ENCODE data around the gene FHIT.

The FHIT gene

GRCh38 chr3:60291115-60291514 is 960.1 kb downstream of the FHIT start:
- Histone ChIP-seq H3K9ac (ENCODE audit: low read length) (no peak overlapping the region), H3K9me3 (ENCODE audit: low read length) (no peaks in the 10 kb centered on the region), H3K4me1 (ENCODE audit: insufficient read depth, low read length) (no peaks in the 10 kb centered on the region), H3K4me3 (ENCODE audit: low read depth in 1 of 2, low read length in 2 of 2) (no peak overlapping the region), H3K36me3 (ENCODE audit: insufficient read depth, low read length) (no peaks in the 10 kb centered on the region), H3K27ac (ENCODE audit: low read depth, low read length) (no peak overlapping the region), H3K27me3 (ENCODE audit: control insufficient read depth in 1 of 2, insufficient read depth in 2 of 2, low read length in 2 of 2) (no peaks in the 10 kb centered on the region)

DNA sequence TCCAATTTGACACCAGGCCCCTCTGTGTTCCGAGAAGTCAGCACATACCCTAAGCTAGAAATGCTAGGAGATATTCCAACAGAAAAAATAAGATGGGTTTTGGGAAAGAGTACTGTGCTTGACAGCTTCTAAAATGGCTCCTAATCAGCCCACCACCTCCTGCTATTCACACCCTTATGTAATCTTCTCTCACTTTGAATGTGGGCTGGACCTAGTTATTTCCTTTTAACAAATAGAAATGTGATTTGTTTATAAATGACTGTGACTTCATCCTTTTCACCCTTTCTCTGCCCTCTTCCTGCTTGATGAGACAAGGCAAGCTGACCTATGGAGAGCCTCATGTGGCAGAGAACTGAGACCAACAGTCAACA is 961.1 kb downstream of the FHIT start:
- Histone ChIP-seq H3K27me3 (ENCODE audit: control insufficient read depth in 1 of 2, insufficient read depth in 2 of 2, low read length in 2 of 2) (no peaks in the 10 kb centered on the region), H3K4me1 (ENCODE audit: insufficient read depth, low read length) (no peaks in the 10 kb centered on the region), H3K27ac (ENCODE audit: low read depth, low read length) (no peak overlapping the region), H3K36me3 (ENCODE audit: insufficient read depth, low read length) (no peaks in the 10 kb centered on the region), H3K9ac (ENCODE audit: low read length) (no peak overlapping the region), H3K9me3 (ENCODE audit: low read length) (no peaks in the 10 kb centered on the region), H3K4me3 (ENCODE audit: low read depth in 1 of 2, low read length in 2 of 2) (no peak overlapping the region)

- Histone ChIP-seq H3K27ac (ENCODE audit: low read depth, low read length) (no peak overlapping the region), H3K36me3 (ENCODE audit: insufficient read depth, low read length) (no peaks in the 10 kb centered on the region), H3K4me1 (ENCODE audit: insufficient read depth, low read length) (no peaks in the 10 kb centered on the region), H3K27me3 (ENCODE audit: control insufficient read depth in 1 of 2, insufficient read depth in 2 of 2, low read length in 2 of 2) (no peaks in the 10 kb centered on the region), H3K4me3 (ENCODE audit: low read depth in 1 of 2, low read length in 2 of 2) (no peak overlapping the region), H3K9ac (ENCODE audit: low read length) (no peak overlapping the region), H3K9me3 (ENCODE audit: low read length) (no peaks in the 10 kb centered on the region)
These were observed 961.7 kb downstream of the FHIT start for GRCh38 chr3:60289341-60290121.

- Histone ChIP-seq H3K4me1 (ENCODE audit: insufficient read depth, low read length) (no peaks in the 10 kb centered on the region), H3K9ac (ENCODE audit: low read length) (no peak overlapping the region), H3K4me3 (ENCODE audit: low read depth in 1 of 2, low read length in 2 of 2) (no peak overlapping the region), H3K36me3 (ENCODE audit: insufficient read depth, low read length) (no peaks in the 10 kb centered on the region), H3K27ac (ENCODE audit: low read depth, low read length) (no peak overlapping the region), H3K9me3 (ENCODE audit: low read length) (no peaks in the 10 kb centered on the region), H3K27me3 (ENCODE audit: control insufficient read depth in 1 of 2, insufficient read depth in 2 of 2, low read length in 2 of 2) (no peaks in the 10 kb centered on the region)
These were observed 968.4 kb downstream of the FHIT start for GRCh38 chr3:60282866-60283265.

GRCh38 chr3:60281970-60282369 is 969.3 kb downstream of the FHIT start:
- no peaks in the 10 kb centered on the region for H3K9me3 ChIP-seq (ENCODE audit: low read length)
- no peak overlapping the region for H3K4me3 ChIP-seq (ENCODE audit: low read depth in 1 of 2, low read length in 2 of 2)
- H3K27me3 ChIP-seq (ENCODE audit: control insufficient read depth in 1 of 2, insufficient read depth in 2 of 2, low read length in 2 of 2), result no peaks in the 10 kb centered on the region
- H3K9ac ChIP-seq (ENCODE audit: low read length), result no peak overlapping the region
- no peak overlapping the region for H3K27ac ChIP-seq (ENCODE audit: low read depth, low read length)
- no peaks in the 10 kb centered on the region for H3K36me3 ChIP-seq (ENCODE audit: insufficient read depth, low read length)
- H3K4me1 ChIP-seq (ENCODE audit: insufficient read depth, low read length), result no peaks in the 10 kb centered on the region

- H3K36me3 ChIP-seq (ENCODE audit: insufficient read depth, low read length), result no peaks in the 10 kb centered on the region
- no peaks in the 10 kb centered on the region for H3K4me1 ChIP-seq (ENCODE audit: insufficient read depth, low read length)
- no peak overlapping the region for H3K4me3 ChIP-seq (ENCODE audit: low read depth in 1 of 2, low read length in 2 of 2)
- H3K9me3 ChIP-seq (ENCODE audit: low read length), result no peaks in the 10 kb centered on the region
- H3K27me3 ChIP-seq (ENCODE audit: control insufficient read depth in 1 of 2, insufficient read depth in 2 of 2, low read length in 2 of 2), result no peaks in the 10 kb centered on the region
- no peak overlapping the region for H3K27ac ChIP-seq (ENCODE audit: low read depth, low read length)
- no peak overlapping the region for H3K9ac ChIP-seq (ENCODE audit: low read length)
These were observed 973.9 kb downstream of the FHIT start for GRCh38 chr3:60277361-60277800.

DNA sequence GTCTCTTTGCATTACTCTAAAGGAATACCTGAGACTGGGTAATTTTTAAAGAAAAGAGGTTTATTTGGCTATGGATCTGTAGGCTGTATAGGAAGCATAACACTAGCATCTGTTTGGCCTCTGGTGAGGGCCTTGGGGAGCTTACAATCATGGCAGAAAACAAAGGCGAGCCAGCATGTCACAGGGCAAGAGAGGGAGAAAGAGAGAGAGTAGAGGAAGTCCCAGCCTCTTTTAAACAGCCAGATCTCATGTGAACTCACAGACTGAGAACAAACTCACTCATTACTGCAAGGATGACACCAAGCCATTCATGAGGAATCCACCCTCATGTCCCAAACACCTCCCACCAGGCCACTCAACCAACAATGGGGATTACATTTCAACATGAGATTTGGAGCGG is 974.6 kb downstream of the FHIT start:
- H3K9me3 ChIP-seq (ENCODE audit: low read length), result no peaks in the 10 kb centered on the region
- H3K27ac ChIP-seq (ENCODE audit: low read depth, low read length), result no peak overlapping the region
- H3K4me1 ChIP-seq (ENCODE audit: insufficient read depth, low read length), result no peaks in the 10 kb centered on the region
- H3K9ac ChIP-seq (ENCODE audit: low read length), result no peak overlapping the region
- H3K4me3 ChIP-seq (ENCODE audit: low read depth in 1 of 2, low read length in 2 of 2), result no peak overlapping the region
- no peaks in the 10 kb centered on the region for H3K36me3 ChIP-seq (ENCODE audit: insufficient read depth, low read length)
- no peaks in the 10 kb centered on the region for H3K27me3 ChIP-seq (ENCODE audit: control insufficient read depth in 1 of 2, insufficient read depth in 2 of 2, low read length in 2 of 2)

- no peaks in the 10 kb centered on the region for H3K4me1 ChIP-seq (ENCODE audit: insufficient read depth, low read length)
- H3K36me3 ChIP-seq (ENCODE audit: insufficient read depth, low read length), result no peaks in the 10 kb centered on the region
- no peaks in the 10 kb centered on the region for H3K9me3 ChIP-seq (ENCODE audit: low read length)
- no peaks in the 10 kb centered on the region for H3K27me3 ChIP-seq (ENCODE audit: control insufficient read depth in 1 of 2, insufficient read depth in 2 of 2, low read length in 2 of 2)
- H3K27ac ChIP-seq (ENCODE audit: low read depth, low read length), result no peak overlapping the region
- no peak overlapping the region for H3K9ac ChIP-seq (ENCODE audit: low read length)
- H3K4me3 ChIP-seq (ENCODE audit: low read depth in 1 of 2, low read length in 2 of 2), result no peak overlapping the region
These were observed 976.6 kb downstream of the FHIT start for GRCh38 chr3:60274646-60275045.

GRCh38 chr3:60274098-60274497 is 977.2 kb downstream of the FHIT start:
- Histone ChIP-seq H3K9me3 (ENCODE audit: low read length) (no peaks in the 10 kb centered on the region), H3K27ac (ENCODE audit: low read depth, low read length) (no peak overlapping the region), H3K27me3 (ENCODE audit: control insufficient read depth in 1 of 2, insufficient read depth in 2 of 2, low read length in 2 of 2) (no peaks in the 10 kb centered on the region), H3K9ac (ENCODE audit: low read length) (no peak overlapping the region), H3K4me3 (ENCODE audit: low read depth in 1 of 2, low read length in 2 of 2) (no peak overlapping the region), H3K4me1 (ENCODE audit: insufficient read depth, low read length) (no peaks in the 10 kb centered on the region), H3K36me3 (ENCODE audit: insufficient read depth, low read length) (no peaks in the 10 kb centered on the region)

- Histone ChIP-seq H3K4me1 (ENCODE audit: insufficient read depth, low read length) (no peaks in the 10 kb centered on the region), H3K36me3 (ENCODE audit: insufficient read depth, low read length) (no peaks in the 10 kb centered on the region), H3K4me3 (ENCODE audit: low read depth in 1 of 2, low read length in 2 of 2) (no peak overlapping the region), H3K9me3 (ENCODE audit: low read length) (no peaks in the 10 kb centered on the region), H3K27me3 (ENCODE audit: control insufficient read depth in 1 of 2, insufficient read depth in 2 of 2, low read length in 2 of 2) (no peaks in the 10 kb centered on the region), H3K27ac (ENCODE audit: low read depth, low read length) (no peak overlapping the region), H3K9ac (ENCODE audit: low read length) (no peak overlapping the region)
These were observed 981.4 kb downstream of the FHIT start for GRCh38 chr3:60269829-60270266.

DNA sequence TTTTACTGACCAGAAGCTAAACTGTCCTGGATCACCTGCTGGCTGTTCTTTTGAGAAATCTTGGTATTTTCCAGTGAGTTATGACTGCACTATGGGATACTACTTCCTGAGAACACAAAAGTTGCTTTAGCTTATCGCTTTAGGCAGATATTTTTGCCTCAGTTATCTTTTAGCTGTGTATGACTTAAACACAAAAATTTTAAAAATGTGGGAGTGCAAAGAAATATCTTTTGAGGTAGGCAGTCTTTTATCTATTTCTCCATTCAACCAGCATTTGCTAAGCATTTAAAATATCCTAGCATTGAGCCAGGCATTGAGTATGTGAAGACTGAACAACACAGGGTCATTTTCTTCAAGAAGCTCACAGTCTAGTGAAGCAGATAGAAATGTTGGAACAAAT is 981.9 kb downstream of the FHIT start:
- Histone ChIP-seq H3K36me3 (ENCODE audit: insufficient read depth, low read length) (no peaks in the 10 kb centered on the region), H3K27me3 (ENCODE audit: control insufficient read depth in 1 of 2, insufficient read depth in 2 of 2, low read length in 2 of 2) (no peaks in the 10 kb centered on the region), H3K9ac (ENCODE audit: low read length) (no peak overlapping the region), H3K4me3 (ENCODE audit: low read depth in 1 of 2, low read length in 2 of 2) (no peak overlapping the region), H3K4me1 (ENCODE audit: insufficient read depth, low read length) (no peaks in the 10 kb centered on the region), H3K9me3 (ENCODE audit: low read length) (no peaks in the 10 kb centered on the region), H3K27ac (ENCODE audit: low read depth, low read length) (no peak overlapping the region)

- Histone ChIP-seq H3K4me3 (ENCODE audit: low read depth in 1 of 2, low read length in 2 of 2) (no peak overlapping the region), H3K27ac (ENCODE audit: low read depth, low read length) (no peak overlapping the region), H3K4me1 (ENCODE audit: insufficient read depth, low read length) (no peaks in the 10 kb centered on the region), H3K9ac (ENCODE audit: low read length) (no peak overlapping the region), H3K36me3 (ENCODE audit: insufficient read depth, low read length) (no peaks in the 10 kb centered on the region), H3K27me3 (ENCODE audit: control insufficient read depth in 1 of 2, insufficient read depth in 2 of 2, low read length in 2 of 2) (no peaks in the 10 kb centered on the region), H3K9me3 (ENCODE audit: low read length) (no peaks in the 10 kb centered on the region)
These were observed 983.1 kb downstream of the FHIT start for GRCh38 chr3:60268123-60268522.
